ENCODE measurements around the gene JMJD1C. TPM values are rescaled to one million over a fixed set of nuclear protein-coding genes. Genes with fewer than 3 reads are reported as not detected.

The JMJD1C gene
- total and polyA plus RNA-seq, 3 donors from 2014 or later = 29.7 to 111 (median 94.6) TPM

- Histone ChIP-seq H3K9me3 (no peaks in the 10 kb centered on the region), H3K4me3 (no peak overlapping the region), H3K27me3 (no peaks in the 10 kb centered on the region), H3K4me1 (no peaks in the 10 kb centered on the region), H3K27ac (no peak overlapping the region), H3K36me3 (ENCODE audit: low read depth, missing control alignments) (no peaks in the 10 kb centered on the region)
- 83 to 88% methylated on average over 2 of the region's 2 CpGs for WGBS, 2 donors
- TF ChIP-seq CTCF (IDR thresholded peaks at IDR 0.05) (no peak), POLR2A (IDR thresholded peaks at IDR 0.05) (no peak)
- DNase-seq = no peak
- intact Hi-C loops (cut with DNase I; ENCODE audit: low total_unique reads) = loop anchor here (10.0 kb wide), 1 partner anchor 561 kb away; no protein-coding TSS in a partner anchor
Observed at GRCh38 chr10:63164166-63164623, 301.6 kb downstream of the JMJD1C start.

- Histone ChIP-seq H3K4me1 (no peaks in the 10 kb centered on the region), H3K4me3 (no peak overlapping the region), H3K36me3 (ENCODE audit: low read depth, missing control alignments) (no peaks in the 10 kb centered on the region), H3K9me3 (no peaks in the 10 kb centered on the region), H3K27ac (no peak overlapping the region), H3K27me3 (no peaks in the 10 kb centered on the region)
- WGBS, 2 donors = 55 to 59% methylated on average over 2 of the region's 2 CpGs
- DNase-seq = no peak
- TF ChIP-seq CTCF (IDR thresholded peaks at IDR 0.05) (no peak), POLR2A (IDR thresholded peaks at IDR 0.05) (no peak)
- intact Hi-C loops (cut with DNase I; ENCODE audit: low total_unique reads) = loop anchor here (10.0 kb wide), 1 partner anchor 563 kb away; no protein-coding TSS in a partner anchor
Observed at GRCh38 chr10:63161592-63161991, 304.2 kb downstream of the JMJD1C start.

- 65 to 76% methylated on average over 3 of the region's 3 CpGs for WGBS, 2 donors
- H3K36me3 ChIP-seq (ENCODE audit: low read depth, missing control alignments) = no peaks in the 10 kb centered on the region
- no peaks in the 10 kb centered on the region for H3K4me1 ChIP-seq
- no peaks in the 10 kb centered on the region for H3K9me3 ChIP-seq
- no peaks in the 10 kb centered on the region for H3K27me3 ChIP-seq
- peak; percentile 75 to 78 (median 77) for TF ChIP-seq CTCF (IDR thresholded peaks at IDR 0.05)
- no peak for TF ChIP-seq POLR2A (IDR thresholded peaks at IDR 0.05)
- intact Hi-C loops (cut with DNase I; ENCODE audit: low total_unique reads) = no loop called here
- DNase-seq = no peak
- H3K27ac ChIP-seq = no peak overlapping the region
- H3K4me3 ChIP-seq = no peak overlapping the region
Observed at GRCh38 chr10:63157845-63158624, 307.7 kb downstream of the JMJD1C start.

- H3K9me3 ChIP-seq = no peaks in the 10 kb centered on the region
- H3K36me3 ChIP-seq (ENCODE audit: low read depth, missing control alignments) = no peaks in the 10 kb centered on the region
- WGBS, 2 donors = 72 to 74% methylated on average over 2 of the region's 2 CpGs
- TF ChIP-seq CTCF (IDR thresholded peaks at IDR 0.05) = no peak
- no peak for TF ChIP-seq POLR2A (IDR thresholded peaks at IDR 0.05)
- no peak for DNase-seq
- H3K4me1 ChIP-seq = no peaks in the 10 kb centered on the region
- no peak overlapping the region for H3K27ac ChIP-seq
- intact Hi-C loops (cut with DNase I; ENCODE audit: low total_unique reads) = no loop called here
- H3K4me3 ChIP-seq = no peak overlapping the region
- no peaks in the 10 kb centered on the region for H3K27me3 ChIP-seq
Observed at GRCh38 chr10:63156236-63156635, 309.5 kb downstream of the JMJD1C start.
